ENCODE data around the gene GCSH. TPM values are rescaled to one million over a fixed set of nuclear protein-coding genes. Genes with fewer than 3 reads are reported as not detected.
"Not testable (repeated sequence)": the region's sequence is repeated elsewhere in the genome, so short reads cannot be mapped to it uniquely, and the experiment has no call there.

GCSH gene
- polyA plus RNA-seq, 3 donors = 71.3 to 108 (median 88.2) TPM

DNA sequence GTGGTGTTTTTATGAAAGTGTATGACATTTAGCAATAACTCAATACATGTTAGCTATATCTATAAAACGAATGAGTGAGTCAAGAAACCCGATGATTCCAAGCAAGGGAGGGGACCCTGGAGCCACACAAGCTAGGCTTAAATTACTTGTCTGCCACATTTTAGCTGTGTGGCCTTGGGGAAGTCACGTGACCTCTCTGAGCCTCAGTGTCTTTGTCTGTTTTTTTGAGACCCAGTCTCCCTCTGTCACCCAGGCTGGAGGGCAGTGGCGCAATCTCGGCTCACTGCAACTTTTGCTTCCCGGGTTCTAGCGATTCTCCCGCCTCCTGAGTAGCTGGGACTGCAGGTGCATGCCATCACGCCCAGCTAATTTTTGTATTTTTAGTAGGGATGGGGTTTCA lies 20.1 kb upstream of the GCSH start:
- no peak for DNase-seq (ENCODE audit: extremely low read depth in 1 of 11, low read depth in 9 of 11, low spot score in 4 of 11)

DNA sequence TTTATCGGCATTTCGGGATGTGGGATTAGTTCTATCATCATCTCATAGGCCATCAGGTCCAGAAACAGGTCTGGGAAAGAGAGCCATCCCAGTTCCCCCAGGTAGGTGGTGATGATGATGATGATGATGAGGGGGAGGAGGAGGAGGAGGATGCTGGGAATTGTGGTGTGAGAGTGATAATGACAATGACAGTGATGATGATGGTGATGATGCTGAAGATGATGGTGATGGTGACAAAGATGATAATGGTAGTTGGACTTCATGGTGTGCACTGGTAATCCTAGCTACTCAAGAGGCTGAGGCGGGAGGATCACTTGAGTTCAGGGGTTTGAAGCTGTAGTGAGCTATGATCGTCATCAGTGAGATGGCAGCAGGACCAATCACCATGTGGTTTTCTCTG lies 16.3 kb upstream of the GCSH start:
- no peak for DNase-seq (ENCODE audit: extremely low read depth in 1 of 11, low read depth in 9 of 11, low spot score in 4 of 11)

DNA sequence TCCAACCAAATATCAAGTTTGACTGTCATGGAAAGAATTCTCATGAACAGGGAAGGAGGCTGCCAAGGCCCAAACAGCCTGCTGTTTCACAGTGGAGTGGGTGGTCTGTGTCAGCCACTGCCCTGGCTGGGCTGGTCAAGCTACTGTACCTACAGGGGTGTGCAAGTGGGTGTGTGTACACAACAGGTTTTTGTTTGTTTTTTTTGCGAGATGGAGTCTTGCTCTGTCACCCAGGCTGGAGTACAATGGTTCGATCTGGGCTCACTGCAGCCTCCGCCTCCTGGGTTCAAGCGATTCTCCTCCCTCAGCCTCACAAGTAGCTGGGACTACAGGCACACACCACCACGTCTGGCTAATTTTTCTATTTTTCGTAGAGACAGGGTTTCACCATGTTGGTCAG lies 13.1 kb upstream of the GCSH start:
- DNase-seq (ENCODE audit: extremely low read depth in 1 of 11, low read depth in 9 of 11, low spot score in 4 of 11) = not testable (repeated sequence)

DNA sequence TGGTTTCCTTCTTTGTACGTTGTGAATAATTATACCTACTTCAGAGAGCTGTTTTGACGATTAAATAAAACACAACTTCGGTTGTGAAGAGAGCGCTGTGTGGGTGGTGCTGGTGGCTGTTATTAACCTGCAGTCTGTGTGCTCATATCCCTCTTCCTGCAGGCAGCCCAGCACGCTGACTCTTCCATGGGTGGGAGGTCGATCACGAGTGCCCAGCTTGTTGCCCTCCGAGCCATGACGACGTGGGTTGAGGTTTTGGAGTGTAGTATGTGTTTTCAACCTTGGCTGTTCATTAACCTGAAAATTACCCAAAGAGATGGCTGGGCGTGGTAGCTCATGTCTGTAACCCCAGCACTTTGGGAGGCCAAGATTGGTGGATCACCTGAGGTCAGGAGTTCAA lies 11.3 kb upstream of the GCSH start:
- DNase-seq (ENCODE audit: extremely low read depth in 1 of 11, low read depth in 9 of 11, low spot score in 4 of 11) = peak in 1 of 11 donors; percentile 7

DNA sequence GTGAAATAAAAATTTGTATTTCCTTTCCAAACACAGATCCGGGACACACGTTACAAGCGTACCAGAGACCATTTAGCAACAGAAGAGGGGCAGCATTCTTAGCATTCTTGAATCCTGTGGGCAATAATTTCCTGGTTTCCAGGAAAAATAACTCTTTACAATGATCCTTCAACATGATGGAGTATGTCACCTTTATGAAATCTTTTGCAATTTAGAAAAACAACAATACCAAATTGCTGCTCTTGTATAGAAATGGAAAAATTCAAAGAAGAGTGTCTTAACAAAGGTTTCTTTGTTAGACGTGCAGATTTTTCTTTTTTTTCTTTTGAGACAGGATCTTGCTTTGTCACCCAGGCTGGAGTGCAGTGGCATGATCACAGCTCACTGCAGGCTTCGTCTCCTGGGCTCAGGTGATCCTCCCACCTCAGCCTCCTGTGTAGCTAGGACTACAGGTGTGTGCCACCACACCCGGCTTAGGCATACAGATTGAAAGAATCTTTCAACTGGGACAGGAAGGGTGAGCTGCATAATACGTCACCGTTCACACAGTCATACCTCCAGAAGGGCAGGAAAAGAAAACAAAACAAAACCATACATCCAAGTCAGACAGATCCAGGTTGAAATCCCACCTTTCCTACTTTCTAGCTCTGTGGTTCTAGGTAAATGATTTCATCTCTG lies 10.8 kb upstream of the GCSH start:
- DNase-seq (ENCODE audit: extremely low read depth in 1 of 11, low read depth in 9 of 11, low spot score in 4 of 11) = no peak

DNA sequence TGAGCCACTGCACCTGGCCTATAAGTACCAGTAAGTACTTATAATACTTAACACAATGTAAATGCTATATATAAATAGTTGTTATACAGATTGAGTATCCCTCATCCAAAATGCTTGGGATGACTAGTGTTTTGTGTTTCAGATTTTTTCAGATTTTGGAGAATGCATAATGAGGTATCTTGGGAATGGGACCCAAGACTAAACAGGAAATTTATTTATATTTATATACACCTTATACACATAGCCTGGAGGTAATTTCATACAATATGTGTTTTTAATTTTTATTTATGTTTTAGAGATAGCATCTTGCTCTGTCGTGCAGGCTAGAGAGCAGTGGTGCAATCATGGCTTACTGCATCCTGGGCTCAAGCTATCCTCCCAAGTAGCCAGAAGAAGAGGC lies 9.8 kb upstream of the GCSH start:
- DNase-seq (ENCODE audit: extremely low read depth in 1 of 11, low read depth in 9 of 11, low spot score in 4 of 11) = no peak

DNA sequence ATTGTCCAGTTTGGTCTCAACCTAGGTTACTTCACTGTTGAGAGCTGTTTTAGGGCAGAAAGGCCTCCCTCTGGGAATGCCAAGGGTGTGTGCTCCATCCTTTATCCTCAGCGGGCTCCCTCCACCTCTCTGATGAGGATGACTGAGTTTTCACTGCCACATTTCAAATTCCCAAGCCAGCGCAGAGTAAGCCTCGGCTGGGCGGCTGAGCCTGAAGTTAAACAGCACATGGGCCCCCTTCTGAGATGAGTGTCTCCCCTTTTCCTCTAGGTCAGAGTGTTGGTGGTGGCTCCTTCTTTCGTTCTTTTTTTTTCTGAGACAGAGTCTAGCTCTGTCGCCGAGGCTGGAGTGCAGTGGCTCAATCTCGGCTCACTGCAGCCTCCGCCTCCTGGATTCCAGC lies 5.5 kb upstream of the GCSH start:
- DNase-seq (ENCODE audit: extremely low read depth in 1 of 11, low read depth in 9 of 11, low spot score in 4 of 11) = no peak

DNA sequence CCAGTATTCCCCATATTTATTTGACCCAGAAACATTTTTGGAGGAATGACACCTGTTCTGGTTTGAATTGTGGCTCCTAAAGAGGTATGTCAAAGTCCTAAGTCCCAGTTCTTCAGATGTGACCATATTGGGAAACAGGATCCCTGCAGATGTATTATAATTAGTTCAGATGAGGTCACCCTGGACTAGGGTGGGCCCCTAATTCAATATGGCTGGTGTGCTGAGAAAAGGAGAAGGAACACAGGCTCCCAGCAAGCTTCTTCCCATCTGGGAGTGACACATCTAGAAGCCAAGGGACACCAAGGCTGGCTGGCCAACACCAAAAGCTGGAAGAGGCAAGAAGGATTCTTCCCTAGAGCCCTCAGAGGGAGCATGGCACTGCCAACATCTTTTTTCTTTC lies 3.8 kb upstream of the GCSH start:
- DNase-seq (ENCODE audit: extremely low read depth in 1 of 11, low read depth in 9 of 11, low spot score in 4 of 11) = no peak

DNA sequence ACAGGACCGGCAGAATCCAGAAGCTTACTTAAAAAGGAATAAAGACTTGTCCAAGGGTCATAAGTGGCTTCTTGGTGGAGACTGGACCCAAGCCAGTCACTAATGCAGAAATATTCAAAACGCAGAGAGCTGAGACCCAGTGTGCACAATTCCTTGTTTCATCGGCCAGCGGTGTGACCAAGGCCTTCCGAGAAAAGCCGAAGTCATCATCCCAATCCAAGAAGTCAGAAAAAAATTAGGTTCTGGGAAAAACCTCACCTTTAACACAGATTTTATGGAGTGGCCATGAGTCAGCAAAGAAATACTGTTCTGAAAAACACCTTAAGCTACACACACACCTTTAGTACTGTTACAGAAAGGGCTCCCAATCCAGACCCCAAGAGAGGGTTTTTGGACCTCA lies 1.0 kb upstream of the GCSH start:
- DNase-seq (ENCODE audit: extremely low read depth in 1 of 11, low read depth in 9 of 11, low spot score in 4 of 11) = no peak

DNA sequence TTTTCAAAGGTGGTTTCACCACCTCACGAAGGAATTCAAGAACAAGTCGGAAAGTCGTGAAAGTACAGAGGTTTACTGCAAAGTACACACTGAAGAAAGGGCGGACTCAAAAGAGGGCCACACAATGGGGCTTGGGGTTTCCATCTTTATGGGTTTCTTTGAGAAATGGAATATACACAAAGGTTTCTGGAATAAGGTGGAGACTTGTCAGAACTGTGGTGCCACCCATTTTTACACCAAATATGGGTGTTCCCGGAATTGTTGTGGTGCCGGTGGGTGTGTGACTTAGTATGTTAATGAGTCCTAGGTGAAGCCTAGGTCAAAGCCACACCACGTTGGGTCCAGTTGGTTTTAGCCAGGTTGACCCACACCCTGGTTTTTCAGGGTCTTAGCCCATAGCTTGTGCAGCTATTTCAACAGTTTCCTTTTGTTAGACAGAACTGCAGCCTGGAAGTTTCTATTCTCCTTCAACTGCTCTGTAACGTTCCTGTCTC lies 567 bp upstream of the GCSH start:
- no peak for DNase-seq (ENCODE audit: extremely low read depth in 1 of 11, low read depth in 9 of 11, low spot score in 4 of 11)

DNA sequence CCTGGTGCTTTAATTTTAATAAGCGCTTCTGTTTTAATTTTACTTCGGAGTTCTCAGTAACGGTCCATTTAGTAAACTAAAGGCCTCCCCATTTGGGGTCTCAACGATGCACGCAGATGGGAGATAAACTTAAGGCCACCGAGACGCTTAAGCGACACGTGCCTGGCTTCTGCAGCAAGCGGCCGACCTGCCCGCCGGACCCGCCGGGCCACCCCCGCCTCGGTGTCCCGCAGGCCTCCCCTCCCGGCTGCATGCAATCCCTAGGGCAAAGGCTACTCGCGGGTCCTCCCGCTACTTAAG lies 592 bp downstream of the GCSH start:
- peak in 3 of 11 donors; percentile 26 to 45 (median 43) for DNase-seq (ENCODE audit: extremely low read depth in 1 of 11, low read depth in 9 of 11, low spot score in 4 of 11)

DNA sequence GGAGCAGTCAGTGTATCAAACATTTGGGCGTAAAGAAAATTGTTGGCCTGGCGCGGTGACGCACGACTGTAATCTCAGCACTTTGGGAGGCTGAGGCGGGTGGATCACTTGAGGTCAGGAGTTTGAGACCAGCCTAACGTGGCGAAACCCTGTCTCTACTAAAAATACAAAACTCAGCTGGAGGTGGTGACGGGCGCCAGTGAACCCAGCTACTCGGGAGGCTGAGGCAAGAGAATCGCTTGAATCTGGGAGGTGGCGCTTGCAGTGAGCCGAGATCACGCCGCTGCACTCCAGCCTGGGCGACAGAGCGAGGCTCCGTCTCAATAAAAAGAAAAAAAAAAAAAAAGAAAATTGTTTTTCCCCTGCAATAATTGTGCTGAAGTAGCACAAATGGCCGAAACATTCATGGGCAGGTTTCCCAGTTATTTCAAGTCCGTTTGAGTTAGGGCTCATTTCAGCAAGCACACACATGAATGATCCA lies 1.4 kb downstream of the GCSH start:
- no peak for DNase-seq (ENCODE audit: extremely low read depth in 1 of 11, low read depth in 9 of 11, low spot score in 4 of 11)

DNA sequence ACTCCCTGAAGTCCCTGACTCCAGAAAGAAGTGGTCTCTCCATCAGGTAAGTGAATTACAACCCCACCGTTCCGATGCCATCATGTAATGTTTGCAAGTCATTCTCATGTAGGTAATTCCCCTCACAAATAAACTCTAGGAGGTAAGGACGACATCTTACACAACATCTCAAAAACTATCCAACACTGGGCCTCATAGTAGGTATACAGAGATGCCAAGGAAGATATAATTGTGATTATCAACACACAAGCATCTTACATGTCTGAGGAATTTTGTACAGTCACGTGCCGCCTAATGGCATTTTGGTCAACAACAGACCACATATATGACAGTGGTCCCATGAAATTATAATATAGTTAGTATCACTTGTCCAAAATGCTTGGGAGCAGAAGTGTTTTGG lies 7.4 kb downstream of the GCSH start:
- no peak for DNase-seq (ENCODE audit: extremely low read depth in 1 of 11, low read depth in 9 of 11, low spot score in 4 of 11)

DNA sequence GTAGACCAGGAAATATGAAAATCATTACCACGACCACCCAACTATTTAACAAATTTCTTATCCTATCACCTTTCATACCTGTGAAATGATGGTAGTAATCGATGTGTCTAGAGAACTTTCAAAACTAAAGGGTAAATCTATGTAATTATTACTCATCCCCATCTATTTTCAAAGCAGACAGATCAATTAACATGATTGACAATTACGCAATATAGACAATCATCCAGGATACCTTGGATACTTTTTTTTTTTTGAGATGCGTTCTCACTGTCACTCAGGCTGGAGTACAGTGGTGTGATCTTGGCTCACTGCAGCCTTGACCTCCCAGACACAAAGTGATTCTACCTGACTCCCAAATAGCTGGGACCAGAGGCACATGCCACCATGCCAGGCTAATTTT lies 15.2 kb downstream of the GCSH start:
- DNase-seq (ENCODE audit: extremely low read depth in 1 of 11, low read depth in 9 of 11, low spot score in 4 of 11) = no peak

DNA sequence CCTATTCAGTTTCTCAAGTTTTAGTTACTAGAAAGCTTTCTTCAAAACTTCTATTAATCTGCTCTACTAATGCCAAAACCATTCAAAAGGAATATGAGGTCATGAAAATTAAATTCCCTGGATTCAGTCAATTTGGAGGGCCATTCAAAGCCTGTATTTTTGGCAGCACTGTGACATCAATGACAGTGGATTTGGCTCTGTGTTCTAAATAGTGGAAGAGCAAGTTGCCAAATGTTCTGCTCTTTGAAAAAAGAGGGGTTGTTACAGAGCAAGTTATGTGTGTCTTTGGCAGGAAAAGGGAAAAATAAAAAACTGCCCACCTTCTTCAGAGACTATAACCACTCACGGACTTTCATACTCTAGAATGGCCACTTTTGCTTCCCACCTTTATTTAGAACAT lies 16.0 kb downstream of the GCSH start:
- no peak for DNase-seq (ENCODE audit: extremely low read depth in 1 of 11, low read depth in 9 of 11, low spot score in 4 of 11)

DNA sequence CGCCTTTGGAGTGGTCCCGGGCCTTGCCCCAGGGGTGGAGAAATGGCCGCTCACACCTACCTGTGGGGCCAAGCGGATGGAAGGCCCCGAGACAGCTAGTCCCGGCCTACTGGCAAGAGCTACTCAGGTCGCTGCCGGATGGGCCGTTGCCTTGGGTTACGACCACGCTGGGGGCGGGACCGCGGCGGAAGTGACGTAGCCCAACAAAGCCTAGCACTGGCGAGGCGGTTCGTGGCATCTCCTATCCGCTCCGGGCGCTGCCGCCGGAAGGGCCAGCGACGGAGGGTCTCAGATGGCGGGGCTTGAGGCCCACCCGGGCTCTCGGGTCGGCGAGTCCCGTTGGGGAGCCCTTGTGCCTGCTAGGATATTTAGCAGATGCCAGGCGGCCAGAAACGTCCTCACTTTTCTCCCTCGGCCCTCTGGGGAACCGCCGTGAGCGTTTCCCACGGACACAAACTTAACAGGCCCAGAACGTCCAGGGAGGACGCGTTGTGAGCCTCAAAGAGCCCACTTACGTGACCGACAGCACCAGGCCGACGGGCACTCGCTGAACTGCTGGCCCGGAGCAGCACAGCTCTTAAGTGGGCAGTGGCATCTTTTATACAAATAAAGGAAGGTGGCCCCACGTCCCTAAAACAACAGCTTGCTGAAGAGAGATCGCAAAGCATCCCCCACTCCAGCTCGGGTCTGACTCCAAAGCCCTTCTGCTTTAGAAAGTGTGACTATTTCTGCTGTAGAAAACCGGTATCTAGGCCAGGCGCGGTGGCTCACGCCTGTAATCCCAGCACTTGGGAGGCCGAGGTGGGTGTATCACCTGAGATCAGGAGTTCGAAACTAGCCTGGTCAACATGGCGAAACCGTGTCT lies 18.9 kb downstream of the GCSH start, which contains the start of gene C16orf46:
TSS of gene C16orf46 (minus strand) at position 163 of the 865 bp plus-strand sequence. CDS start 13,283 bp downstream, outside the sequence.
- peak; percentile 90 to 98 (median 96) for DNase-seq (ENCODE audit: extremely low read depth in 1 of 11, low read depth in 9 of 11, low spot score in 4 of 11)

DNA sequence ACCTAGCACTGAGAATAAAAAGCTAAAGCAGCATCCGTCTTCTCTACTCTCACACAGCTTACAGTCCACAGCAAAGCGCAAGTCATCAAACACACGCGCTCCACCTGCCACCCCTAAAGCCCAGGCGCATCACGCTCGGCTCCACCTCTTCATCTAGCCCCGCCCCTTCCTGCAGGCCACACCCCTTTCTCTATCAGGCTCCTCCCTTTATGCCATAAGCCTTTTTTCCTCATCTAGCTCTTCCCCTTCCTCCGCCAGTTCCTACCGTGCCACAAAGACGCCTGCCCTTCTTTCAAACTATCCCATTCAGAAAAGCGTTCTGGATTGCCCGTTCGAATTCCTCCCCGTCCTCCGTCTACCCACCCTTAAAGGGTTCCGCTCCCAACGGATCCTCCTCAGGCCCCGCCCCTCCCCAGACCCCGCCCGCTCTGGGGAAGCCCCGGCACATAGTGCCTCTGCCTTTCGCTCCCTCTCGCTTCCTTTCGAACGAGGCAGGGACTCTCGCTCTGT lies 19.6 kb downstream of the GCSH start:
- peak in 7 of 11 donors; percentile 56 to 96 (median 74) for DNase-seq (ENCODE audit: extremely low read depth in 1 of 11, low read depth in 9 of 11, low spot score in 4 of 11)

DNA sequence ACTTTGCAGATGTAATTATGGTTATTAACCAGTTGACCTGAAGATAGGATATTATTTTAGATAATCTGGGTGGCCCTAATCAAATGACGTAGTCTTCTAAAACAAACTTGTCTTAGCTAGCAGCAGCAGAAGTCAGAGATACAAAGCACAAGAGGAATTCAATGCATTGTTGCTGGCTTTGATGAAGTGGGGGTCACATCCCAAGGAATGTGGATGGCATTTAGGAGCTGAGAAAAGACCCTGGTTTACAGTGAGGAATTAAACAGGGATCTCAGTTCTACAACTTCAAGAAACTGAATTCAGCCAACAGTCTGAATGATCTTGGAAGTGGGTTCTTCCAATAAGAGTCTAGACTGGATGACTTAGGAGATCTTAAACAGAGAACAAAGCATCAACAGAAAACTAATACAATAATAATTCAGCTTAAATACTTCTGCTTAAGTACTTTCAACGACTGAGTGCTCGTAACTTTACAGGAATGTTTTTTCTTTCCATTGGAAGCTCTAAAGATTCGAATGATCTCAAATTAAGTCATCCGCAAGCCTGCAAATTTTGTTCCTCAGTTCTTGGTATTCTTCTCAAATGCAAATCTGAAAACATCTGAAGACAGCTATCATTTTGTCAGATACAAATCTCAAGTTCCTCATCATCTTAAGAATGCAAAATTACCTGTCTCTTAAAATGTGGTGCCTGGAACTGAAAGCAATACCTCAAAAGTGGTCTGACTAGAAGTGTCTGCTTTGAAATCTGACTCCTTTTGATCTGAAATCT lies 22.4 kb downstream of the GCSH start:
- DNase-seq (ENCODE audit: extremely low read depth in 1 of 11, low read depth in 9 of 11, low spot score in 4 of 11) = no peak

DNA sequence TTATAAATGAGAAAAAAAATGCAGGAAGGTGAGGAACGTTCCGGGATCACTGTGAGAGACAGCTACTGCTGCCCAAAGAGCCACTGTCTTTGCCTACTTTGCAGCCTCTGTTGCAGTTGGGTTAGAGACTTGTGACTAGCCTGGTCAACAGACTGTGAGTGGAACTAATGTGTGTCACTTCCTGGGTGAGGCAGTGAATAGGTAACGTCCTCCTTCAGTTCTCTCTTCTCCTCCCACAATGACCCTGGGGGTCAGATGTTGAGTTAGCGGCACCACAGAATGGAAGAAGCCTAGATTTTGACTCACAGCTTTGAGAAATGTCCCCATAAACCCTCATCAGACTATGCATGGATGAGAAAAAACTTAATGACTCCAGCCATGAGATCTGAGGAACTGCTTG lies 24.4 kb downstream of the GCSH start:
- DNase-seq (ENCODE audit: extremely low read depth in 1 of 11, low read depth in 9 of 11, low spot score in 4 of 11) = no peak

Data from renal cortex interstitium (tissue), 11 donors.